NCI-H82 (cell line): ENCODE data around the gene MAPK7.

ENCODE experiments used
- DNase-seq: peaks from one replicate; lab custom pipeline; 2025; lab: John Stamatoyannopoulos, UW

Gene MAPK7

GRCh38 chr17:19363460-19364035 lies 14.8 kb upstream of the MAPK7 start:
- DNase-seq = no peak

DNA sequence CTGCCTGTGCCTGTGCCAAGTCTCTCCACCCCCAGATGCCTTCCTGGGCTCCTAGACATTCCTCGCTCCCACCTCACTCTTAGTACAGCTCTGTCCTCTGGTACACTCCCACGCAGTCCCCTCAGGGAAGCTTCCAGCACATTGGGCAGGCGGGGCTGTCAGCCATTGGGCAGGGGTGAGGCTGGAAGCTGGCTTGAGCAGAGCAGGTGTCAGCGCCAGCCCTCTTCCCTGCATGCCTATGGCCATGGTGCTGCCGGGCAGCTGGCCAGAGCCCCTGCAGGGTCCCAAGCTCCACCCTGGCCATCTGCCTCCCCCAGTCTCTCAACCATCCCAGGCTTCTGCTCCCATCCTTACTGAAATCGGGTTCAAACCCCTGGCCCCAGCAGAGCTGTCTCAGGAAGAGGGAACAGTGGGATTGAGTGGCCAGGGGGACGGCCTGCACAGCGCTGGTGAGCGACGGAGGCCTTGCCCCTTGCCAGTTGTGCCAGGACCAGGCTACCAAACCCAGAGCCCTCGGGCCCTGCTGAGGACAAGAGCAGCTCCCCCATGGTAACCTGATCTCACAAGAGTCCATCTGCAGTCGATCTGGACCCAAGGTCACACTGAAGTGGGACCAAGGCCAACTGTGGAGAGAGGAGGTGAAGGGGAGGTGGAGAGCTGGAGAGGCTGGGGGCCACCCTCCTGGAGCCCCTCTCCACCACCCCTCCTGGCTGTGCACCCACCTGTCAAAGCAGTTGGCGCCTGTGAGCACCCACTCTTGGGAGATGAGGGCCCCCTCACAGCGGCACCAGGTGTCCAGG lies 13.4 kb upstream of the MAPK7 start:
- peak; percentile 36 for DNase-seq

- DNase-seq = no peak
Observed at GRCh38 chr17:19365499-19365817, 12.8 kb upstream of the MAPK7 start.

GRCh38 chr17:19365833-19366636 lies 12.3 kb upstream of the MAPK7 start:
- DNase-seq = no peak

- DNase-seq = no peak
Observed at GRCh38 chr17:19366637-19366972, 11.7 kb upstream of the MAPK7 start.

DNA sequence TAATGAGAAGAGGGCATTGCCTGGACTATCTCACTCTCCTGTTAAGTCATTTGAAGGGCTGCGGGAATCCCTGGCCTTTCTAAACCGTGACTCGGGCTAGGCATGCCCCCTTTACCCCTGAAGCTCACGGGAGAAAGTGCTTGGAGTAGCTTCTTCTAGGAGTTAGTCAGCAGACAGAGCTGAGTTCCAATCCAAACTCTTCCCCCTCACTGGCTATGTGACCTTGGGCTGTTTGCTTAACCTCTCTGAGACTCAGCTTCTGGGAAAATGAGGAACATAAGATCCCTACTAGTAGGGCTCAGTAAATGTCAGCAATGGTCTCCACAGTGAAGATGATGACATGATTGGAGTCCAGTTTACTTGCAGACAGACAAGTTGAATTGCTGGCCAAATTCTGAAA lies 10.1 kb upstream of the MAPK7 start:
- no peak for DNase-seq

GRCh38 chr17:19369107-19369778 lies 9.1 kb upstream of the MAPK7 start:
- no peak for DNase-seq

DNA sequence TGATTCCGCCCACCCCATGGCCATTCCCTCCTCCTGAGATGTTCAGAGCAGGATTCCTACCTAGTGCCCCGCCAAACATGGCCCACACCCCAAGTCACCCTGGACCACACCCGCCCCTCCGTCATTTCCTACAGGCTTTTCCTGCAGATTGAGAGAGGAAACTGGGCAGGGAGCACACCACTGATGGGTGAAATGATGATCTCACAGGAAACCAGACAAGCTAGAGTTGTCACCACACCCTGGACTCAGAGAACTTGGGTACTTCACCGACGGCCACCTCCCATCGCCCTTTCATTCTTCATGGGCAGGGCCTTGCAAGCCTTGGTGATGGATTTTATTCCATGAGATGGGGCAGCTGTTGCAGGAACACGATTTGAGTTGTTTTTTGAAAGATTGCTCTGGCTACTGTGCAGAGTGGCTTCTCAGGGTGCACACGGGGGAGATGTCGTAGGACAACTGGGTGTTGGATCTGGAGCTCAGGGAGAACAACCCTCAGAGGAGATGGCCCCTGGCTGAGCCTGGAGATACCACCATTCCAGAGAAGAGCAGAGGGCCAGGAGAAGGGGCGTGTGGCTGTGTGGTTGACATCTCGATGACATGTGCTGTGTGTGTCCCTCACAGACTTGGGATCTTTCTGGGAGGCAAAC lies 8.3 kb upstream of the MAPK7 start:
- no peak for DNase-seq

DNA sequence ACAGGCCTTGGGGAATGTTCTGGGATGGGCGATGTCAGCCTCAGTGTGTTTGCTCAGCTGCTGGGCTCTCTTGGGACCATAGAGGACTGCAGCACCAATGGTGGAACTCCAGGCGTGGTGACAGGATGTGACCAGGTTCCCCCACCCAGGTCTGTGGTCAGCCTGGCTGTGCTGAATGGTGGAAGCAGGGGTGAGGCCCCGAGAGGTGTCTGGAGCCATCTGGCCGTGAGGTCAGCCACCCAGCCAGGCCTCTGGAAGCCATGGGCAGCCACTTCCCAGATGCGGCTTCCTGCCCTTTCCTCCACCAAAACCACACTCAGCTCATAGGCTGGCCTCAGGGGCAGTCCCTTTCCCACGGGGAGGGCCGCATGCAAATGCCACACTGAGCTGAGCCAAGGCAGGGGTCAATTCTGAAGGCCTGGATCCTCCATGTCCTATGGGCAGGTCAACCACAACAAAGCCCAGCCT lies 7.8 kb upstream of the MAPK7 start:
- DNase-seq = no peak

GRCh38 chr17:19371259-19372010 lies 6.9 kb upstream of the MAPK7 start:
- no peak for DNase-seq

GRCh38 chr17:19372011-19372370 lies 6.3 kb upstream of the MAPK7 start:
- no peak for DNase-seq

DNA sequence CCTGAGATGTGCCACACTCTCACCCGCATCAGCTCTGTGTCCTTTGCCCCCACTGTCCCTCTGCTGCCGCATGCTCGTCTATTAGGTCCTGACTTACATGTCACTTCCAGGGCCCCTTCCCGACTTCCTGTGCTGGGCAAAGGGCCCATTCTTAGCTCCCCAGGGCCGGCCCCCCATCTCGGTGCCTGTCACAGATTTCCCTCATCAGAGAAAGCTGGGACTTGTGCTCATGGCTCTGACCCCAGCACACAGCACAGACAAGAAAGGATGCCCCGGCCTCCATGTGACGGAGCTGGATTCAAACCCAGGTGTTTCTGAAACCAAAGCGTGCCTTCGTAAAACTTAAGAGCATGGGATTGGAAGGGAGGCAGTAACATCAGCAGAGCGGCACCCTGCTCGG lies 5.9 kb upstream of the MAPK7 start:
- DNase-seq = no peak

DNA sequence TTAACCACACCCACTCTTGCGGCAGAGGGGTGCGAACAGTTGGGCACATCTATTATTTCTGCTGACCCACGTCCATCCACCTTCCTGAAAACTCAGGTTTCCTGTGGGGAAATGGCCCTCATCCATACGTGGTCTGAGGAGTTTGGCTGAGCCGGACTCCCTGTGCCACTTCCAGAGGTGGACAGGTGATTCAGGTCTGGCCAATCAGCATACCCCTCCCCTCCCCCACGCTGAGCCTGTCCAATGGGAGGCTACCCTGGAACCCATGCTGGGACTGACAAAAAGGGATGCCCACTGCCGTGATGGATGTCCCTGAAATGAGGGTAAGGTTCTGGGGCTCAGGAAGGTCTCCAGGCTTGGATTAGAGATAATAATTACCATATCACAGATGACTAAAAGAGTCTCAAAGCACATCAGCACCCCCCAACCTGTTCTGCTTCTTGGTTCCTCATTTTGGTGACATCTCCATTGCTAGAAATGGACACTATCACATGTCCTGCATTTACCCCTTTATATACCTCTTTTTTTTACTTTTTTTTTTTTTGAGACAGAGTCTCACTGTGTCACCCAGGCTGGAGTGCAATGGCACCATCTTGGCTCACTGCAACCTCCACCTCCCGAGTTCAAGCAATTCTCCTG lies 5.3 kb upstream of the MAPK7 start:
- no peak for DNase-seq

- DNase-seq = no peak
Observed at GRCh38 chr17:19374136-19374535, 4.2 kb upstream of the MAPK7 start.

GRCh38 chr17:19375732-19376131 lies 2.6 kb upstream of the MAPK7 start:
- no peak for DNase-seq

GRCh38 chr17:19376811-19377210 lies 1.5 kb upstream of the MAPK7 start:
- no peak for DNase-seq

DNA sequence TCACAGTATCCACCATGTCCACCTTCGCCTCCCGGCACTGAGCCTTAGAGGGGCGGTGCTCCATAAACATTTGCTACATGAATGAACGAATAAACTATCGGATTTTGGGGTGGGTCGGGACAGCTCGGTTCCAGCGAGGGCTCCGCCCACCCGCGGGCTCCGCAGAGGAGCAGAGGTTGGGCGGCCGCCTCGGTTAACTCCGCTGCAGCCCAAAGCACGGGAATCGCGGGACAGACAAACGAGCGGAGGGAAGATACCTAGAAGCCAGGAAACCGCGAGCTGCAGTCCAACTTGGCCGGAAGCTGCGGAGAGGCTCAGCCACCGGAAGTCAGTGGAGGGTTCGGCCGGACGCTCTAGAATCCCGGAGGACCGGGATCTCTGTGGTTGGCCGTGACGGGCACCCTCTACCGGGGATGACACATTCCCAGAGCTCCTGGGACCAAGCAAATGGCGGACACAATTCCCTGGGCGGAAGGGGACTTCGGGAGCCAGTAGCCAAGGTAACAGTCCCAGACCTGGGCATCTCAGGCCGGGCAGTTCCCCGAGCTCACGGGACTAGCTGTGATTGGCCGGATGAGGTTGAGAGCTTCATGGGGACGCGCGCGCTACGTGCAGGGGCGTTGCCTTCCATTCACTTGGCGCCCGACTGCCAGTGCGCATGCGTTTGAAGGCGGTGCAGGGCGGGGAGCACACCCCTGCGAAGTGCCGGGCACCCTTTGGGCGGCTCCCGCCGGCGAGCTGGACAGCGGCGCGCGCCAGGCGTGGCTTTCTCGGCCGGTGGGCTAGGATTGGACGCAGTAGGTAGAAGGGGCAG lies 489 bp upstream of the MAPK7 start:
- peak; percentile 99 for DNase-seq

- no peak for DNase-seq
Observed at GRCh38 chr17:19379361-19380065, 1.2 kb downstream of the MAPK7 start.

- no peak for DNase-seq
Observed at GRCh38 chr17:19380481-19381301, 2.4 kb downstream of the MAPK7 start.
